Activated T-helper 1 cell treated with anti-CD3 and anti-CD28 coated beads, Interleukin-12 subunit alpha, Interleukin-12 subunit beta, Interleukin-2, Interleukin-4 antibody, amounts not matched to agents 30 ng/mL and 10 ng/mL and 1 ng/mL, durations not matched to agents 14 hours and 24 hours and 36 hours (primary cell): ENCODE results near the gene CHL1. TPM values are rescaled to one million over a fixed set of nuclear protein-coding genes. Genes with fewer than 3 reads are reported as not detected.

ENCODE experiments used
- DNase-seq: peaks from one replicate; pipeline ENCODE4 v3.0.0; 2021; ENCODE audit warnings: low spot score
- H3K27ac Mint-ChIP-seq: one replicate; pipeline ENCODE4 v1.8.0; 2021; ENCODE audit warnings: mild to moderate bottlenecking, mixed read lengths
- H3K27me3 Mint-ChIP-seq: one replicate; pipeline ENCODE4 v1.8.0; 2022; ENCODE audit warnings: mild to moderate bottlenecking, moderate library complexity, mixed read lengths; ENCODE audit not compliant: insufficient read depth
- H3K36me3 Mint-ChIP-seq: one replicate; pipeline ENCODE4 v1.8.0; 2021; ENCODE audit warnings: low read depth, mixed read lengths
- H3K4me1 Mint-ChIP-seq: one replicate; pipeline ENCODE4 v1.8.0; 2021; ENCODE audit warnings: low read depth, mixed read lengths
- H3K4me3 Mint-ChIP-seq: one replicate; pipeline ENCODE4 v1.8.0; 2021; ENCODE audit warnings: mild to moderate bottlenecking, moderate library complexity, mixed read lengths
- H3K9me3 Mint-ChIP-seq: one replicate; pipeline ENCODE4 v1.8.0; 2021; ENCODE audit warnings: mixed read lengths
- intact Hi-C: fragments of 100-400 bp; cut with micrococcal nuclease; formaldehyde crosslinking; loops from one replicate; pipeline ENCODE4 v1.15.1; 2024
- total RNA-seq: library from RNA; stranded (reverse); gene quantifications from 2 replicates; pipeline ENCODE4 v1.2.3, GENCODE V29; 2022

Gene CHL1
- total RNA-seq, 1 donor from 2014 or later: not detected

DNA sequence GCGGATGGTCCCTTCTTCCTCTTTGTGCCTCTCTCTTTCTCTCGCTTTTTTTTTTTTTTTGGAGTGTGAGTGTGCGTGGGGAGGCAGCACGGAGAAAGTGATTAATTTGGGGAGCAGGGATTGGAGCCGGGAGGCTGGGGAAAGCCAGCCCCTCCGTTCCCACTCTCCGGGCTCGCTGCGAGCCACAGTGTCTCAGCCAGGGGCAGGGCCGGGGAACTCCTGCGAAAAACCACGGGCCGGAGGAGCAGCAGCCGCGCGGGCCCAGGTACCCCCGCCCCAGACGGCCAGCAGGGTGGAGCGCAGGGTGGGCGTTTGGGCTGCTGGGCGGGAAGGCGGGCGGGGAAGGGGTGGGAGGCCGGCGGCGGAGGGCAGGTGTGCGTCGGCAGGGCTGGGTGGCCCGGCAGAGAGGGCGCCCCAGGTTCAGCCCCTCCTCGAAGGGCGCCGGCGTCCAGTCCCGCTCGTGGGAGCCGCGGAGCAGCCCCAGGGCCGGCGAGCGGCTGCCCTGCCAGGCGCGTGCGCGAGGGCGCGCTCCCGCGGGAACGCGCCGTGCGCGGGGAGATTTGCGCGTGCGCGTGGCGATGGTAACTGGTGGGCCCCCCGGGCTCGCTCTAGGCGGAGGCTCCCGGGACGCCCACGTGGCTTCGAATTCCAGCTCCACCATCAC is 1.4 kb downstream of the CHL1 start:
- no peak for DNase-seq
- Mint-ChIP-seq H3K27me3 (peaks cover 10% of the 10 kb centered on the region), H3K27ac (no peak overlapping the region), H3K4me3 (no peak overlapping the region), H3K9me3 (no peaks in the 10 kb centered on the region), H3K4me1 (no peaks in the 10 kb centered on the region), H3K36me3 (no peaks in the 10 kb centered on the region)
- intact Hi-C loops: no loop called here

- Mint-ChIP-seq H3K27me3 (peaks cover 10% of the 10 kb centered on the region), H3K4me3 (no peak overlapping the region), H3K36me3 (no peaks in the 10 kb centered on the region), H3K27ac (no peak overlapping the region), H3K9me3 (no peaks in the 10 kb centered on the region), H3K4me1 (no peaks in the 10 kb centered on the region)
- no peak for DNase-seq
- intact Hi-C loops: no loop called here
These were observed 3.3 kb downstream of the CHL1 start for GRCh38 chr3:199835-200234.

GRCh38 chr3:200758-201325 is 4.3 kb downstream of the CHL1 start:
- Mint-ChIP-seq H3K27ac (no peak overlapping the region), H3K27me3 (peaks cover 7% of the 10 kb centered on the region), H3K9me3 (no peaks in the 10 kb centered on the region), H3K4me3 (no peak overlapping the region), H3K36me3 (no peaks in the 10 kb centered on the region), H3K4me1 (no peaks in the 10 kb centered on the region)
- intact Hi-C loops: no loop called here
- DNase-seq: no peak

- Mint-ChIP-seq H3K36me3 (no peaks in the 10 kb centered on the region), H3K4me1 (no peaks in the 10 kb centered on the region), H3K27me3 (no peaks in the 10 kb centered on the region), H3K4me3 (no peak overlapping the region), H3K27ac (no peak overlapping the region), H3K9me3 (no peaks in the 10 kb centered on the region)
- no peak for DNase-seq
- intact Hi-C loops: no loop called here
These were observed 7.5 kb downstream of the CHL1 start for GRCh38 chr3:204102-204501.

DNA sequence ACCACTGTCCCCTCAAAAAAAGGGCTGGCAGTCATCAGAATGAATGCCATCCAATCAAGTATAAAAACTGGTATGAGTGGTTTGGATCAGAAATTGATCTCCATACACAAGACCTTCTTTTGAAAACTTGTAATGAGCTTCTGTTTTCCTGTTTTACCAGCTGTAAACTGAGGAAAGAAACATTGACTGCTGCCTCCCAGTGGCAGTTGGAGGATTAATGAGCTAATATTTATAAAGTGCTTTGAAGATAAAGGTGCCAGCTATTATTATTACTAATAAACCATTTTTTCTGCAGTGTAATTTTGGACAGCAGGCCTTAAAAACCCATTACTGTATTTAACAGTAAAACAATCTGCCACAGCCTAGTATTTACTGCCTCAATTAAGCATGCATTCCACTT is 11.4 kb downstream of the CHL1 start:
- intact Hi-C loops: no loop called here
- Mint-ChIP-seq H3K4me1 (no peaks in the 10 kb centered on the region), H3K4me3 (no peak overlapping the region), H3K27ac (no peak overlapping the region), H3K9me3 (no peaks in the 10 kb centered on the region), H3K36me3 (no peaks in the 10 kb centered on the region), H3K27me3 (no peaks in the 10 kb centered on the region)
- no peak for DNase-seq

DNA sequence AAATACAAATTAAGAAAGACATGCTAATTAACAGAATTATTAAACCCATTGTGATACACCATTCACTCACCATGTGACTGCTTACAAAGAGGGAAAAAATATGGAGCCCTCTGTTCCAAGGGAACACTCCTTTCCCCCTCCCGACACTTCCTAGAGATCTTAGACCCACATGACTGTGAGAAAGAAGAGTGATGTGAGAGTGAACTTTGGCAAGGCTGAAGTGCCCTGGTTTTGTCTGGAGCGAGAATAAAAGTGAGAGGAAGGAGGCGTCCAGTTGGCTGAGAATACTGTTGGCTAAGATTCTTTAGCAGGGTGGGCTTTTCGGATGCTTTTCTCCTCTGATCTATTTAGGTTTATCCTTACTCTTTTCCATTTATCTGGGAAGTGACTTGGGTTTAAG is 14.1 kb downstream of the CHL1 start:
- H3K4me1 Mint-ChIP-seq: no peaks in the 10 kb centered on the region
- no peak for DNase-seq
- intact Hi-C loops: no loop called here
- no peak overlapping the region for H3K27ac Mint-ChIP-seq
- no peaks in the 10 kb centered on the region for H3K9me3 Mint-ChIP-seq
- H3K27me3 Mint-ChIP-seq: no peaks in the 10 kb centered on the region
- no peak overlapping the region for H3K4me3 Mint-ChIP-seq
- H3K36me3 Mint-ChIP-seq: no peaks in the 10 kb centered on the region

DNA sequence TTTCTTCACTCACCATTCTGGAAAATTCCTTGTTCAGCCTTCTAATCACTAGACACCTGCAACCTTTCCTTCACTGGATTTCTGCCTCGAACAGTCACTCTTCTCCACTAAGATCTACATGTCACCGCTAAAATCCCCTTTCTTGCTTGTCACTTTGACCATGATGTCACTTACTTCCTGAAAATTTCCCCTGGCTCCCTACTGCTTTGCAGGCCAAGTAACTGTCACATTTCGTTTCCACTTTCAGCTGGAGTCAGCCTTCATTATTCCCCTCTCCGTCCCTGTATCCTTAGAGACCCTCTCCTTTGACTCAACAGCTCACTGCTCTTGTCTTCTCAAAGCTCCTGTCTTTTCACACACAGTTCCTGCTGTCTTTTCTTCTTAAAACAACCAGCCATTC is 15.9 kb downstream of the CHL1 start:
- H3K36me3 Mint-ChIP-seq: no peaks in the 10 kb centered on the region
- intact Hi-C loops: no loop called here
- H3K4me3 Mint-ChIP-seq: no peak overlapping the region

GRCh38 chr3:217099-217813 is 20.7 kb downstream of the CHL1 start:
- H3K27ac Mint-ChIP-seq: no peak overlapping the region
- no peaks in the 10 kb centered on the region for H3K36me3 Mint-ChIP-seq
- H3K27me3 Mint-ChIP-seq: no peaks in the 10 kb centered on the region
- H3K4me1 Mint-ChIP-seq: no peaks in the 10 kb centered on the region
- intact Hi-C loops: no loop called here
- DNase-seq: no peak
- H3K9me3 Mint-ChIP-seq: peaks cover 4% of the 10 kb centered on the region
- H3K4me3 Mint-ChIP-seq: no peak overlapping the region

More for the DNA sequence above, 15.9 kb downstream of the CHL1 start:
- Mint-ChIP-seq H3K27ac (no peak overlapping the region), H3K27me3 (no peaks in the 10 kb centered on the region), H3K4me1 (no peaks in the 10 kb centered on the region), H3K9me3 (no peaks in the 10 kb centered on the region)
- DNase-seq: no peak

DNA sequence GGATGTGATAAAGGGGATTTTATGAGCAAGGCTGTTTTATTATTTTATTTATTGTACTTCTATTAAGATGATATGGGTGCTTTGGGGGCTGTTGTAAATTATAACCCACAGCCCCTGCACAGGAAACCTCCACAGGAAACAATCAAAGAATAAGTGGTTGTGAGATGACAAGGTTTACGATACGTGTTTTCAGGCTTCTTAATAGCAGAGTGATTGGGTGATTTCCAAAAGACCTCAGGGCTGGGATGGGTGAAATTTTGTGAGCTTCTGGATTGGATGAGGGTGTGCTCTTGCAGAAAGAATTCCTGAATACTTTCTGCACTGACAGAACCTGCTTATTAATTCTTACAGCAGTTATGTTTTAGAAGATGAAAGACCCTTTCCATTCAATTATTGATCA is 21.4 kb downstream of the CHL1 start:
- Mint-ChIP-seq H3K36me3 (no peaks in the 10 kb centered on the region), H3K27me3 (no peaks in the 10 kb centered on the region), H3K4me1 (no peaks in the 10 kb centered on the region), H3K27ac (no peak overlapping the region), H3K4me3 (no peak overlapping the region), H3K9me3 (peaks cover 4% of the 10 kb centered on the region)
- intact Hi-C loops: no loop called here
- no peak for DNase-seq

- peaks cover 5% of the 10 kb centered on the region for H3K9me3 Mint-ChIP-seq
- no peaks in the 10 kb centered on the region for H3K27me3 Mint-ChIP-seq
- H3K4me1 Mint-ChIP-seq: no peaks in the 10 kb centered on the region
- intact Hi-C loops: no loop called here
- H3K4me3 Mint-ChIP-seq: no peak overlapping the region
- no peak for DNase-seq
- H3K27ac Mint-ChIP-seq: no peak overlapping the region
- no peaks in the 10 kb centered on the region for H3K36me3 Mint-ChIP-seq
These were observed 32.0 kb downstream of the CHL1 start for GRCh38 chr3:228442-229182.

DNA sequence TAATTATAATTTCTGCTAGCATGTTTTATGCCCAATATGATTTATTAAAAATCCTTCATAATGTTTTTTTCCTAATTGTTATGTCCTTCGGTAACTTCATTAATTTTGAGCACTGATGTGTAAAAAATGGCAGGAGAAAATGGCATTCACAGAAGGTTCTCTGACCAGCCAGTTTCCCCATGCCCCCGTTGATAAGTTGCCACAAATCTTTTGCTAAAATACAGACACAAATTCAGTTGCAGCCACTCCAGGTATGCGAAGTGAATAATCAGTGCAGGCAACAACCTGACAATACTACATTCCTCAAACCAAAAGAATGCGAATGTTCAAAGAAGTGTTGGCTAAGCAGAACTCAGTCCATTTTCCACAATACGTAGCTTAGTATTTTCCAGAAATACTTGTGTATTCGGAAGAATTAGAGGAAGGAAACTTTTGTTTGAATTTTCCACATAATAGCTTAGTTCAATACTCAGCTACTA is 32.7 kb downstream of the CHL1 start:
- no peak for DNase-seq
- intact Hi-C loops: no loop called here
- Mint-ChIP-seq H3K27me3 (no peaks in the 10 kb centered on the region), H3K9me3 (peaks cover 5% of the 10 kb centered on the region), H3K27ac (no peak overlapping the region), H3K36me3 (no peaks in the 10 kb centered on the region), H3K4me1 (no peaks in the 10 kb centered on the region), H3K4me3 (no peak overlapping the region)

DNA sequence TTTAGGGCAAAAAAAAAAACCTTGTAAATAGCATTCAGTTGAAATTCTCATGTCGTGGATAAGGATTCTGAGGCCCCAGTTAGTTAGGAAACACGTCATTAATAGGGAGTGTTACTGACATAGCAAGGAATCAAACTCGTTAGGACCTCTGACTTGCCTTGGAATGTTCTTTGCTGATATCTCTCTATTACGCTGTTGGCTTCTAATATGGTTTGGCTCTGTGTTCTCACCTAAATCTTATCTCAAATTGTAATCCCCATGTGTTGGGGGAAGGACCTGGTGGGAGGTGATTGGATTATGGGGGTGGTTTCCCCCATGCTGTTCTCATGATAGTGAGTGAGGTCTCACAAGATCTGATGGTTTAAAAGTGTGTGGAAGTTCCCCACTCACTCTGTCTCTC is 40.3 kb downstream of the CHL1 start:
- Mint-ChIP-seq H3K27ac (no peak overlapping the region), H3K4me1 (no peaks in the 10 kb centered on the region), H3K9me3 (no peaks in the 10 kb centered on the region), H3K27me3 (no peaks in the 10 kb centered on the region), H3K36me3 (no peaks in the 10 kb centered on the region), H3K4me3 (no peak overlapping the region)
- DNase-seq: no peak
- intact Hi-C loops: no loop called here
